NCI-H524 (cell line): ENCODE measurements around the gene UBD.

Source experiments
- DNase-seq, 2 experiments: peaks; one replicate each; lab custom pipeline; 2025; lab: John Stamatoyannopoulos, UW

Gene UBD

DNA sequence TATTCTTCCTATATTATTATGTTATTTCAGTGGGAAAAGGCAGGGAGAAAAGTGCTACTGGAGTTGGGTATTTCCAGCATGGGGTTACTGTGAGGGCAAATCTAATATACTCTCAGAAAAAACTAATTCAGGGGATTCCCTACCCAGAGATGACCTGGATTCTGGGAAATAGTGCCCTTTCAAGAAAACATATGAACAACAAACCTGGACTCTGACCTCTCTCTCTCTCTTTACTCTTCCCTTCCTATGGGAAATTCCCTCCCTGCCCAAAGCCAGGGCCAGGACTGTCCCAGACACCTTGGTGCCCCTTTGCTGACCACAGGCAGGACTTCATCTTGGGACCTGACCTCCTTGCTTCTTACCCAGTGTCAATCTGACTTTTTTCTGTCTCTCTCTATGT lies 1.6 kb upstream of the UBD start:
- DNase-seq = no peak

DNA sequence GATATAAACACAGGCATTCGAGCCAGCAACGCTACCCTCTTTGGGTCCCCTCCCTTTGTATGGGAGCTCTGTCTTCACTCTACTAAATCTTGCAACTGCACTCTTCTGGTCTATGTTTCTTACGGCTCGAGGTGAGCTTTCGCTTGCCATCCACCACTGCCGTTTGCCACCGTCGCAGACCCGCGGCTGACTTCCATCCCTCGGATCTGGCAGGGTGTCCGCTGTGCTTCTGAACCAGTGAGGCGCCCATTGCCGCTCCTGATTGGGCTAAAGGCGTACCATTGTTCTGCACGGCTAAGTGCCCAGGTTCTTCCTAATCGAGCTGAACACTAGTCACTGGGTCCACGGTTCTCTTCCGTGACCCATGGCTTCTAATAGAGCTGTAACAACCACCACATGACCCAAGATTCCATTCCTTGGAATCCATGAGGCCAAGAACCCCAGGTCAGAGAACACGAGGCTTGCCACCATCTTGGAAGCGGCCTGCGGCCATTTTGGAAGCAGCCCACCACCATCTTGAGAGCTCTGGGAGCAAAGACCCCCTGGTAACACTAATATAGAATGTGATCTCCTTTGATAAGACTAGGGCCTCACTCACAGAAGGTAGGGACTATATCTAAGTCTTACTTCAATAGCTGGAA lies 973 bp downstream of the UBD start:
- no peak for DNase-seq

- no peak for DNase-seq
Observed at GRCh38 chr6:29557320-29557719, 2.2 kb downstream of the UBD start.

- DNase-seq = no peak
Observed at GRCh38 chr6:29554764-29555163, 4.8 kb downstream of the UBD start.

DNA sequence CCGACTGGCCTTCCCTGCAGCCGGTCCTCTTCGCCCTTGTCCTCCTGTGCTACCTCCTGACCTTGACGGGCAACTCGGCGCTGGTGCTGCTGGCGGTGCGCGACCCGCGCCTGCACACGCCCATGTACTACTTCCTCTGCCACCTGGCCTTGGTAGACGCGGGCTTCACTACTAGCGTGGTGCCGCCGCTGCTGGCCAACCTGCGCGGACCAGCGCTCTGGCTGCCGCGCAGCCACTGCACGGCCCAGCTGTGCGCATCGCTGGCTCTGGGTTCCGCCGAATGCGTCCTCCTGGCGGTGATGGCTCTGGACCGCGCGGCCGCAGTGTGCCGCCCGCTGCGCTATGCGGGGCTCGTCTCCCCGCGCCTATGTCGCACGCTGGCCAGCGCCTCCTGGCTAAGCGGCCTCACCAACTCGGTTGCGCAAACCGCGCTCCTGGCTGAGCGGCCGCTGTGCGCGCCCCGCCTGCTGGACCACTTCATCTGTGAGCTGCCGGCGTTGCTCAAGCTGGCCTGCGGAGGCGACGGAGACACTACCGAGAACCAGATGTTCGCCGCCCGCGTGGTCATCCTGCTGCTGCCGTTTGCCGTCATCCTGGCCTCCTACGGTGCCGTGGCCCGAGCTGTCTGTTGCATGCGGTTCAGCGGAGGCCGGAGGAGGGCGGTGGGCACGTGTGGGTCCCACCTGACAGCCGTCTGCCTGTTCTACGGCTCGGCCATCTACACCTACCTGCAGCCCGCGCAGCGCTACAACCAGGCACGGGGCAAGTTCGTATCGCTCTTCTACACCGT lies 6.1 kb downstream of the UBD start:
- DNase-seq = peak in 1 of 2 experiments; percentile 15

- DNase-seq = peak in 1 of 2 experiments; percentile 4
Observed at GRCh38 chr6:29552512-29553051, 7.0 kb downstream of the UBD start.

GRCh38 chr6:29547573-29547972 lies 12.0 kb downstream of the UBD start:
- DNase-seq = no peak

- DNase-seq = no peak
Observed at GRCh38 chr6:29537714-29538403, 21.7 kb downstream of the UBD start.

GRCh38 chr6:29532320-29532951 lies 27.1 kb downstream of the UBD start:
- no peak for DNase-seq

- no peak for DNase-seq
Observed at GRCh38 chr6:29531668-29532067, 27.9 kb downstream of the UBD start.

- no peak for DNase-seq
Observed at GRCh38 chr6:29530671-29531310, 28.7 kb downstream of the UBD start.

DNA sequence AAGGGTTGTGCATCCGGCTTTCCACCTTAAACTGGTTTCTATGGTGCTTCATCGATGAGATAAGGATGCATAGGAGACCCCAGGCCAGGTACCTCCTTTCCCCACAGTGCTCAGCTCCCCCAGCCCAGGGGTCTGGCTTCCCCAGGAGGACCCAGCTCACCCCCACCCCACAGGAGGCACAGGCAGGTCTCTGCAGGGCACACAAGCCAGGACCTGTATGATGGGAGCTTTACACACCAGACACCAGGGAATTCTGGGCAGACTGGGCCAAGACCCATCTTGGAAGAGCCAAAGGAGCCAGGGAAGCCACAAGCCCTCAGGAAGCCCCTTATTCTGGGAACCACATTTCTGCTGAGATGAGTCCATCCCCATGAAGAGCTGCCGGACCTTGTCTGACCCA lies 29.6 kb downstream of the UBD start:
- DNase-seq = no peak

GRCh38 chr6:29528988-29529560 lies 30.5 kb downstream of the UBD start:
- DNase-seq = no peak

GRCh38 chr6:29528300-29528931 lies 31.1 kb downstream of the UBD start:
- no peak for DNase-seq

- no peak for DNase-seq
Observed at GRCh38 chr6:29527564-29527963, 32.0 kb downstream of the UBD start.

GRCh38 chr6:29527126-29527525 lies 32.4 kb downstream of the UBD start:
- DNase-seq = no peak

DNA sequence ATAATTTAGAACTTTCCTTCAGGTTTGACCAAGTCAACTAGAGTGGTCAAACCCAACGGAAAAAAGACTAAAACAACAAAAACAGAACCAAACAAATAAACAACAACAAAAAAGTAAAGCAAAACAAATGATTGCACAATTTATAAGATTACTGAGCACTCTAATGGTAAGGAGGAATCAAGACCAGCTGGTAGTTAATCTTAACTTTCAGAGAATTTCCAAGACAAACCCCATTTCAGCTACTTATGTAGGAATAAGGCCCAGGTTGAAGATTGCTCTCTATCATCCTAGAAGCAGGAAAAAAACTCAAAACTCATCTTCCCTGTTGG lies 34.3 kb downstream of the UBD start:
- no peak for DNase-seq

DNA sequence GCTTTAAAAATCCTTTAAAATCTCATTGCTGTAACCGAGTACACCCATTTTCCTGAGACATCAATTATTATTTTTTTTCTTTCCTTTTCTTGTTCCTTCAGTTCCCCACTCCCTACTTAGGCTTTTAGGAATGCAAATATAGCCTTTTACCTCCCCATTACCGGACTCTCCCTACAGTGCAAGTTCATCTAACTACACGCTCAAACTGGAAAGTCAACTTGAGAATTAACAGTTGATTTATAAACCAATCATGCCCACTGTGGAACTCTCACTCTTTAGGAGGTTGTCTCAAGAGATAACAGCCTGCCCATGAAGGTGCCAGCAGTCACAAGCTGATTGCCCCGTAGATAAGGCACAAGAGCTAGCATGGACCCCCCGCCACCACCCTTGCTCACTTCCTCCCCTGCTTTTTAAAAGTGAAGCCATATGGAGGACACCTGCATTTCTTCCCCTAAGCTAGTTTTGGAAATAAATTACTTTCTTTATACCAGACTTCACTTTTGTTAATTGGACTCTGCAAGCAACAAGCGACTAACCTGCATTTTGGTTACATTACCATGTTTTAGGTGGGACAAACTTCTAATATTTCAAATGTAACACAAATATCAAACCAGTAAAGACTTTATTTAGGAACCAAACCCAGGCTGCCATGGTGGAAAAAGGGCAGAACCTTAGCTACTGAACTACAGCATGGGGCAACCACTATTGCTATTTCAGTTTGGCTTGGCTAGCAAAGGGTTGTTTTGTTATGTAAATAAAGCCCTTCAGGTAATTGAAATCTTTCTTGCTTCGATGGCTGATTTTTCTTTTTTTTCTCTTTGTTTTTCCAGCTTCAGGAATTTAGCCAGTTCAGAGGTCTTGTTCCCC lies 34.9 kb downstream of the UBD start:
- DNase-seq = no peak

- no peak for DNase-seq
Observed at GRCh38 chr6:29524044-29524443, 35.5 kb downstream of the UBD start.

- DNase-seq = no peak
Observed at GRCh38 chr6:29522227-29522626, 37.3 kb downstream of the UBD start.
